Measurements from ENCODE around the gene FOXP1. TPM values are rescaled to one million over a fixed set of nuclear protein-coding genes. Genes with fewer than 3 reads are reported as not detected.

Gene FOXP1
- total and polyA plus RNA-seq, 2 of the 8 experiments (the other 6 are each of a cell fraction or from before 2014, with no cell fraction given), result 13.9 to 25.4 TPM

DNA sequence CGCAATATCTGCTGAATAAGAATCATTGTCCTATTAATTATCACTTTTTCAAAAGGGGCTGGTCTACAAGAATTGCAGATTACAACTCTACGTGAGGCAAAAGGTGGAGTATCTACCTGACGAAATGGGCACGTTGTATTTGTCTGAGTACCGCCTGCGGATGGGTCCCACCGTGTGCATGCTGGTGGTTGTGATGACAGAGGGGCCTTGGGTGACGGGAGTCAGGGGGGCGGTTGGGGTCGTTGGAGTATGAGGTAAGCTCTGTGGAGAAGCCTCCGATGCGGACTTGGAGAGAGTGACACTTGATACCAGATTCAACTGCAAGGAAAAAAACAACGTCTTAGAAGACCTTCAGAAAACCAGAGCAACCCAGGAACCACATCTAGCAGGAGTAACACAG, 605.8 kb downstream of the FOXP1 start:
- Histone ChIP-seq H3K4me2 (ENCODE audit: insufficient read depth in 1 of 2, low read depth in 2 of 2, low read length in 2 of 2) (no peak overlapping the region), H2BK20ac (ENCODE audit: low read length) (no peak overlapping the region), H2BK12ac (ENCODE audit: low read depth, low read length) (no peak overlapping the region), H3K23me2 (ENCODE audit: low read depth, low read length) (no peaks in the 10 kb centered on the region), H3K4me3 (ENCODE audit: extremely low read depth in 1 of 4, insufficient read depth in 2 of 4, low read depth in 3 of 4, low read length in 4 of 4) (no peak overlapping the region), H2BK5ac (ENCODE audit: low read depth, low read length) (no peak overlapping the region), H4K5ac (ENCODE audit: insufficient read length, low read depth, low read length) (no peak overlapping the region), H4K91ac (replicated peaks; ENCODE audit: insufficient read length, low read length) (no peak overlapping the region), H2AK5ac (ENCODE audit: low read depth, low read length) (no peak overlapping the region), H2AFZ (ENCODE audit: low read length) (no peak overlapping the region), H3K9ac (replicated peaks in 1 of 4; ENCODE audit: extremely low read depth in 1 of 4, low read depth in 3 of 4, low read length in 3 of 4) (no peak overlapping the region), H3K23ac (ENCODE audit: insufficient read length) (no peak overlapping the region), H3K18ac (ENCODE audit: extremely low read depth, low read length) (no peak overlapping the region), H3K14ac (ENCODE audit: insufficient read length) (no peak overlapping the region), H3K79me2 (ENCODE audit: control insufficient read depth in 1 of 2, insufficient read depth in 2 of 2, low read length in 2 of 2) (no peaks in the 10 kb centered on the region), H3K9me3 (ENCODE audit: insufficient read depth in 2 of 2, low read depth in 1 of 2, low read length in 1 of 2) (no peaks in the 10 kb centered on the region), H3K27ac (ENCODE audit: low read depth, low read length) (no peak overlapping the region), H4K8ac (ENCODE audit: extremely low read depth, insufficient read depth, low read length) (no peak overlapping the region), H3K56ac (replicated peaks; ENCODE audit: insufficient read length, low read depth, low read length) (no peak overlapping the region), H3K4ac (replicated peaks; ENCODE audit: insufficient read length, low read depth, low read length) (no peak overlapping the region), H3K4me1 (replicated peaks in 1 of 4; ENCODE audit: control insufficient read depth in 3 of 4, insufficient read depth in 4 of 4, low read length in 3 of 4) (peaks cover 0 to 4% (median under 1%) of the 10 kb centered on the region in 4 experiments; a peak in 4 of 7 replicates), H4K20me1 (replicated peaks in 1 of 2; ENCODE audit: control insufficient read depth in 1 of 2, insufficient read depth in 2 of 2, low read length in 2 of 2) (no peaks in the 10 kb centered on the region), H3K27me3 (replicated peaks in 1 of 4; ENCODE audit: control insufficient read depth in 3 of 4, extremely low read depth in 1 of 4, insufficient read depth in 3 of 4, low read length in 3 of 4) (no peaks in the 10 kb centered on the region), H3K79me1 (ENCODE audit: low read depth, low read length) (no peaks in the 10 kb centered on the region), H2BK15ac (ENCODE audit: low read length) (no peak overlapping the region), H3K36me3 (ENCODE audit: control insufficient read depth in 2 of 4, insufficient read depth in 4 of 4, low read length in 3 of 4) (peaks cover 3 to 24% (median 12%) of the 10 kb centered on the region in 4 experiments; a peak in 7 of 8 replicates), H2BK120ac (replicated peaks; ENCODE audit: low read depth, low read length) (no peak overlapping the region)
- DNase-seq (ENCODE audit: low read depth in 1 of 2, low spot score in 2 of 2) (no peak), FAIRE-seq (no peak)
- POLR2A ChIA-PET (ENCODE audit: partially characterized antibody), result no interaction called here
- WGBS, 2 experiments (ENCODE audit: extremely low coverage in 1 of 2, insufficient coverage in 1 of 2, insufficient read length in 1 of 2, insufficient replicate concordance in 2 of 2, low coverage in 1 of 2, low lambda C conversion rate in 2 of 2, missing lambda C conversion rate in 1 of 2), result 95% methylated on average over 13 of the region's 13 CpGs; no CpG with 5 or more reads in 1 of the 2 experiments
- TF ChIP-seq TBP (IDR thresholded peaks at IDR 0.05; ENCODE audit: low read depth, low read length) (no peak), ATF2 (IDR thresholded peaks at IDR 0.05; ENCODE audit: low read length) (no peak), YY1 (IDR thresholded peaks at IDR 0.05; ENCODE audit: low read depth, low read length) (no peak), MAFK (IDR thresholded peaks at IDR 0.05; ENCODE audit: low read depth, low read length) (no peak), SIRT6 (IDR thresholded peaks at IDR 0.05; ENCODE audit: low read length) (no peak), ATF3 (IDR thresholded peaks at IDR 0.05; ENCODE audit: insufficient read depth, low read depth, low read length) (no peak)
- CTCF ChIA-PET (ENCODE audit: partially characterized antibody), result no interaction called here

All from H1 (cell line).